ENCODE results near the gene LRIT2. TPM values are rescaled to one million over a fixed set of nuclear protein-coding genes. Genes with fewer than 3 reads are reported as not detected.

LRIT2 gene, protein sequence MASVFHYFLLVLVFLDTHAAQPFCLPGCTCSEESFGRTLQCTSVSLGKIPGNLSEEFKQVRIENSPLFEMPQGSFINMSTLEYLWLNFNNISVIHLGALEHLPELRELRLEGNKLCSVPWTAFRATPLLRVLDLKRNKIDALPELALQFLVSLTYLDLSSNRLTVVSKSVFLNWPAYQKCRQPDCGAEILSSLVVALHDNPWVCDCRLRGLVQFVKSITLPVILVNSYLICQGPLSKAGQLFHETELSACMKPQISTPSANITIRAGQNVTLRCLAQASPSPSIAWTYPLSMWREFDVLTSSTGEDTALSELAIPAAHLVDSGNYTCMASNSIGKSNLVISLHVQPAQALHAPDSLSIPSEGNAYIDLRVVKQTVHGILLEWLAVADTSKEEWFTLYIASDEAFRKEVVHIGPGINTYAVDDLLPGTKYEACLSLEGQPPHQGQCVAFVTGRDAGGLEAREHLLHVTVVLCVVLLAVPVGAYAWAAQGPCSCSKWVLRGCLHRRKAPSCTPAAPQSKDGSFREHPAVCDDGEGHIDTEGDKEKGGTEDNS
- total RNA-seq, result not detected

DNA sequence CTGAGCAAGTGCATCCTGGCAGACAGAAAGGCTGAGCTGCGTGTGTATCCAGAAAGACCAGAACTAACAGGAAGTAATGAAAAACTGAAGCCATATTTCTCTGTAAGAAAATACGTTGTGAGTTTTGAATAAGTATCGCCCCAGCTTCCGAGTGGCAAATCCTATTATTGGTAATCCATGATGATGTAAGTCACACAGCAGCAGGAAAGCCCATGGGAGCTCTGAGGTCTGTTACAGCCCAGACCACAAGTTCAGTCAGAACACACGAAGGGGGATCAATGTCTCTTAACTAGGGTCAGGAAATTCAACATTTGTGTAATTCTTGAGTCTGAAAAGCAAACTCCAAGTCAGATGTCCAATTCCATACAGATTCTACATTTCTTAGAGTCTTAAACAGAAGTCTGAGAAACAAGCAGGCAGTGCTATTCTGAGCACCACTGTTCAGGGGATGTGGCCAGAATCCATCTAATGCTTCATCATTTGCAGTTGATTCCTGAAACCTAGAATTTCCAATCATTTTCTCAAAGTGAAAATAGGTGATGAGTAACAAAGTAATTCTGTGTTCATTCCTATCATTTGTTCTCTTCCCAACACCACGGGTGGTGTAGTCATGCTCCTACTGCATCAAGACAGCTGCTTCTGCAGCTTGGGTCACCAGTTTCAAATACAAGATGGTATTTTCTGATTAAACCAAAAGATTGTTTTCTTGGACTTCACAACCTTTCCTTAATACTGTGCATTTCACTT, at the start of gene LRIT2:
Gene LRIT2, minus strand, starts transcription at position 118 of the 747 bp plus-strand sequence. Its CDS starts 24 bp downstream, at position 94.
- DNase-seq, result no peak
- Histone ChIP-seq H3K9me3 (no peaks in the 10 kb centered on the region), H3K4me3 (no peak within 1 kb of the TSS), H3K36me3 (no peaks in the 10 kb centered on the region), H3K4me1 (no peaks in the 10 kb centered on the region), H3K27me3 (no peaks in the 10 kb centered on the region), H3K27ac (no peak within 1 kb of the TSS)
- intact Hi-C loops (cut with DNase I; ENCODE audit: low total_unique reads), result no loop called here
- TF ChIP-seq, protein P1, sequence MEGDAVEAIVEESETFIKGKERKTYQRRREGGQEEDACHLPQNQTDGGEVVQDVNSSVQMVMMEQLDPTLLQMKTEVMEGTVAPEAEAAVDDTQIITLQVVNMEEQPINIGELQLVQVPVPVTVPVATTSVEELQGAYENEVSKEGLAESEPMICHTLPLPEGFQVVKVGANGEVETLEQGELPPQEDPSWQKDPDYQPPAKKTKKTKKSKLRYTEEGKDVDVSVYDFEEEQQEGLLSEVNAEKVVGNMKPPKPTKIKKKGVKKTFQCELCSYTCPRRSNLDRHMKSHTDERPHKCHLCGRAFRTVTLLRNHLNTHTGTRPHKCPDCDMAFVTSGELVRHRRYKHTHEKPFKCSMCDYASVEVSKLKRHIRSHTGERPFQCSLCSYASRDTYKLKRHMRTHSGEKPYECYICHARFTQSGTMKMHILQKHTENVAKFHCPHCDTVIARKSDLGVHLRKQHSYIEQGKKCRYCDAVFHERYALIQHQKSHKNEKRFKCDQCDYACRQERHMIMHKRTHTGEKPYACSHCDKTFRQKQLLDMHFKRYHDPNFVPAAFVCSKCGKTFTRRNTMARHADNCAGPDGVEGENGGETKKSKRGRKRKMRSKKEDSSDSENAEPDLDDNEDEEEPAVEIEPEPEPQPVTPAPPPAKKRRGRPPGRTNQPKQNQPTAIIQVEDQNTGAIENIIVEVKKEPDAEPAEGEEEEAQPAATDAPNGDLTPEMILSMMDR (IDR thresholded peaks at IDR 0.05), result no peak
- TF ChIP-seq POLR2A (IDR thresholded peaks at IDR 0.05), result no peak

DNA sequence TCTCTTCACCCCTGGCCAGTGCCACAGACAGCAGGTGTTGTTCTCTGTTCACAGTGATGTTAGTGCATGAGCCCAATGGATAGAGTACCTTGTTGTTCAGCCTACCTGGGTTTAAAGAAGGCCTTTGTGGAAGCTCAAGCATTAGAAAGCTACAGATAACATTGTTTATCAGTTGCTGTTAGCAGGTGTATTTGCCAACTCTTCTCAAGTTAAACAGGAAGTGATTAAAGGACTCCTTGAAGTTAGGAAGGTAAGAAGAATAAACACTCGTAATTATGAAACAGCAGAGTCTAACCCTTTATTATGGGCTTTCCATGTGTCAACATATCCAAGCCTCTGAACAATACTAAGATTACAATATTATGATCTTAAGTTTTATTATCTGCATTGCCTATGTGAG, 45.4 kb upstream of the LRIT2 start:
- Histone ChIP-seq H3K27ac (no peak overlapping the region), H3K4me1 (no peaks in the 10 kb centered on the region), H3K36me3 (no peaks in the 10 kb centered on the region), H3K4me3 (no peak overlapping the region), H3K9me3 (no peaks in the 10 kb centered on the region), H3K27me3 (no peaks in the 10 kb centered on the region)
- DNase-seq, result no peak
- intact Hi-C loops (cut with DNase I; ENCODE audit: low total_unique reads), result no loop called here
- TF ChIP-seq, protein P1 (IDR thresholded peaks at IDR 0.05), result no peak
- TF ChIP-seq POLR2A (IDR thresholded peaks at IDR 0.05), result no peak

DNA sequence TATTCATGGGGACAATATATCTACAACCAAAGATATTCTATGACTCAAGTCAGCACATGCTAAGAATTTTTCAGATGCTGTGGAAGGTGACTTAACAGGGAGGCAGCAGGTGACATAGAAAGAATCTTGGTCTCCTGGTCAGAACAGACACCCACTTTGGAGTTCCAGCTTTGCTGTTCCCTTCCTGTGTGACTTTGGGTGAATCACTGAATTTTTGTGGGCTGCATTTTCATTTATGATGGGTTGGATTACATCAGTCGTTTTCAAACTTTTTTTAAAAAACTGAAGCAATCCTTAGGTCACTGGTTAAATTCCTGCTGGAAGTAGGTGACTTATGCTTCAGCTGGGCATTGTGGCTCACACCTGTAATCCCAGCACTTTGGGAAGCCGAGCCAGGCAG, 44.4 kb upstream of the LRIT2 start:
- TF ChIP-seq, protein P1 (IDR thresholded peaks at IDR 0.05), result no peak
- no peak for TF ChIP-seq POLR2A (IDR thresholded peaks at IDR 0.05)
- Histone ChIP-seq H3K4me1 (no peaks in the 10 kb centered on the region), H3K36me3 (no peaks in the 10 kb centered on the region), H3K27ac (no peak overlapping the region), H3K9me3 (no peaks in the 10 kb centered on the region), H3K4me3 (no peak overlapping the region), H3K27me3 (no peaks in the 10 kb centered on the region)
- no peak for DNase-seq
- intact Hi-C loops (cut with DNase I; ENCODE audit: low total_unique reads), result no loop called here

DNA sequence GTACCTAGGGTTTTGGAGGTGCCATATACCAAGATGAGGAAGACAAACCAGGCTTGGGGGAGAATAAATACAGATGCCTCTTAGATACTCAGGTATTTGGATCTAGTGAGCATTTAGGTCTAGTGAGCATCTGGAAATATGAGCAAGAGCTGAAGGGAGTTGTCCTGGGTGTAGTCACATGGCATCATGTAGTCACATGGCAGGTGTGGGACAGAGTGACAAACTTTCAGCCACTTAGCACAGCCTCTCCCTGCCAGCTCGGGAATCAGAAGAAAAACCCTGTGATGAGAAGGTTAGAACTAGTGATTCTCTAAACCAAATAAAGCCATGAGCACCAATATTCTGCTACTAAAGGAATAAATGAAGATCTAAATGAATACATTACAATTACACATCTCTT, 43.8 kb upstream of the LRIT2 start:
- no peaks in the 10 kb centered on the region for H3K27me3 ChIP-seq
- intact Hi-C loops (cut with DNase I; ENCODE audit: low total_unique reads), result no loop called here
- H3K4me1 ChIP-seq, result no peaks in the 10 kb centered on the region
- DNase-seq, result no peak
- no peak overlapping the region for H3K27ac ChIP-seq
- no peak for TF ChIP-seq POLR2A (IDR thresholded peaks at IDR 0.05)
- TF ChIP-seq, protein P1 (IDR thresholded peaks at IDR 0.05), result no peak
- H3K4me3 ChIP-seq, result no peak overlapping the region
- H3K36me3 ChIP-seq, result no peaks in the 10 kb centered on the region
- H3K9me3 ChIP-seq, result no peaks in the 10 kb centered on the region

All from uterus (tissue), 4 donors.